ENCODE measurements around the gene TMEM184B.

TMEM184B gene

DNA sequence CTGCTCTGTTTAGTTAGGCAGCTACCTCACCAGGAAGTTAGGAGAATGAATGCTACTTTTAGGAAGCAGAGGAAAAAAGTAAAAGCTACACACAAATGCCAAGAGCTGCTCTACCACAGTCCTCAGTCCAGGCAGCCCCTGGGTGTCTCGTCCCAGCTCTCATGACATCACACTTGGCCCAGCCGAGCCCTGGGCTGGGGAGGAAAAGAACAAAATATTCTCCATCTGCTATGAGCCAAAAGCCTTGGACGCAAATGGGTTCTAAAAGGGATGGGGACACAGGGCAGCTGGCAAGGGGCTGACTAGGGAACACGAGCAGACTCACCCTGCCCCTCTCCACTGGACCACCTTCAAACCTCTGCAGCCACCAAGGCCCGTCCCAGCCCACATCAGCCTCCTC, 26.1 kb downstream of the TMEM184B start:
- no peak overlapping the region for H3K4me3 ChIP-seq (ENCODE audit: low read length)
- no peak for DNase-seq (ENCODE audit: low read depth)
- TF ChIP-seq, protein P1, sequence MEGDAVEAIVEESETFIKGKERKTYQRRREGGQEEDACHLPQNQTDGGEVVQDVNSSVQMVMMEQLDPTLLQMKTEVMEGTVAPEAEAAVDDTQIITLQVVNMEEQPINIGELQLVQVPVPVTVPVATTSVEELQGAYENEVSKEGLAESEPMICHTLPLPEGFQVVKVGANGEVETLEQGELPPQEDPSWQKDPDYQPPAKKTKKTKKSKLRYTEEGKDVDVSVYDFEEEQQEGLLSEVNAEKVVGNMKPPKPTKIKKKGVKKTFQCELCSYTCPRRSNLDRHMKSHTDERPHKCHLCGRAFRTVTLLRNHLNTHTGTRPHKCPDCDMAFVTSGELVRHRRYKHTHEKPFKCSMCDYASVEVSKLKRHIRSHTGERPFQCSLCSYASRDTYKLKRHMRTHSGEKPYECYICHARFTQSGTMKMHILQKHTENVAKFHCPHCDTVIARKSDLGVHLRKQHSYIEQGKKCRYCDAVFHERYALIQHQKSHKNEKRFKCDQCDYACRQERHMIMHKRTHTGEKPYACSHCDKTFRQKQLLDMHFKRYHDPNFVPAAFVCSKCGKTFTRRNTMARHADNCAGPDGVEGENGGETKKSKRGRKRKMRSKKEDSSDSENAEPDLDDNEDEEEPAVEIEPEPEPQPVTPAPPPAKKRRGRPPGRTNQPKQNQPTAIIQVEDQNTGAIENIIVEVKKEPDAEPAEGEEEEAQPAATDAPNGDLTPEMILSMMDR (conservative IDR thresholded peaks at IDR 0.05; ENCODE audit: low read depth, low read length), result no peak

DNA sequence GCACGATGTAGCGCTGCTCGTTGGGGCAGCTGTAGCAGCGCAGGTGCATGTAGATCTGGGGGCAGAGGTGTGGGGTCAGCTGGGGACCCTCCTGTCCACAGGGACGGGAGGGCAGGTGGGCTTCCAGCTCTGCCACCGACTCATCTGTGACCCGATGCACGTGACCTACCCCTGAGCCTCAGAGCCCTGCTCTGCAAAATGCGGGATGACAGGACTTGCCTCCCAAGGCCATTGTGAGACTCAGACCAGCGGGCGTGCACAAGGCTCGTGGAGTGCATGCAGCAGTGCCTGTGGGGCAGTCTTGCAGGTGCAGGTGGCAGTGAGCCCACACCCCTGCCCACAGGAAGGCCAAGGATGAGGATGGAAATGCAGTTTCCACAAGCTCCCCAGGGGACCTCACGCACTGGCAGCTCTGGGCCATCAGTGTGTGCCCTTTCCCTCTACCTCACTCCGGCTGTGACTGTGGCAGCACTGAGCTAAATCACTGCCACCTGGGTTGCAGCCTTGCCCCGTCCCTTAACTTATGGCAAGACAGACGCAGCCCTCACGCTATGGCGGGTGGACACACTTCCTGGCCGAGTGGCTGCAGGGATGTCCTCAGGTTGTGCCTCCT, 26.7 kb downstream of the TMEM184B start:
- no peak for DNase-seq (ENCODE audit: low read depth)
- H3K4me3 ChIP-seq (ENCODE audit: low read length), result no peak overlapping the region
- TF ChIP-seq, protein P1 (conservative IDR thresholded peaks at IDR 0.05; ENCODE audit: low read depth, low read length), result no peak

DNA sequence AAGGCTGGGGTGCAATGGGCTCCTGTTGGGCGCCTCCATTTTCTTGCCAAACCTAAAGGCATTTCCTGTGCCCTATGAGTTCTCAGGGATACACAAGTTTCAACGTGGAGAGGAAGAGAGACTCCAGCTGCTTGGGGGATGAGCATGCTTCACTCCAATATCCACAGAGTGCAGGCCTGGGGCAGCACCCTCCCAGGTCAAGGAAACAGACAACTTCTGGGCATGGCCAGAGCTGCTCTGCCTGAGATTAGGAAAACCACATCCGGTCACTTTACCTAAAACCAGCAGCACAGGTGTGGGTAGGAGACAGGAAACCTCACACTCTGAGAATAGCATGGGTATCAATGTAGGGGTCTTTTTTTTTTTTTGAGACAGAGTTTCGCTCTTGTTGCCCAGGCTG, 28.7 kb downstream of the TMEM184B start:
- H3K4me3 ChIP-seq (ENCODE audit: low read length), result no peak overlapping the region
- TF ChIP-seq, protein P1 (conservative IDR thresholded peaks at IDR 0.05; ENCODE audit: low read depth, low read length), result no peak
- DNase-seq (ENCODE audit: low read depth), result no peak

DNA sequence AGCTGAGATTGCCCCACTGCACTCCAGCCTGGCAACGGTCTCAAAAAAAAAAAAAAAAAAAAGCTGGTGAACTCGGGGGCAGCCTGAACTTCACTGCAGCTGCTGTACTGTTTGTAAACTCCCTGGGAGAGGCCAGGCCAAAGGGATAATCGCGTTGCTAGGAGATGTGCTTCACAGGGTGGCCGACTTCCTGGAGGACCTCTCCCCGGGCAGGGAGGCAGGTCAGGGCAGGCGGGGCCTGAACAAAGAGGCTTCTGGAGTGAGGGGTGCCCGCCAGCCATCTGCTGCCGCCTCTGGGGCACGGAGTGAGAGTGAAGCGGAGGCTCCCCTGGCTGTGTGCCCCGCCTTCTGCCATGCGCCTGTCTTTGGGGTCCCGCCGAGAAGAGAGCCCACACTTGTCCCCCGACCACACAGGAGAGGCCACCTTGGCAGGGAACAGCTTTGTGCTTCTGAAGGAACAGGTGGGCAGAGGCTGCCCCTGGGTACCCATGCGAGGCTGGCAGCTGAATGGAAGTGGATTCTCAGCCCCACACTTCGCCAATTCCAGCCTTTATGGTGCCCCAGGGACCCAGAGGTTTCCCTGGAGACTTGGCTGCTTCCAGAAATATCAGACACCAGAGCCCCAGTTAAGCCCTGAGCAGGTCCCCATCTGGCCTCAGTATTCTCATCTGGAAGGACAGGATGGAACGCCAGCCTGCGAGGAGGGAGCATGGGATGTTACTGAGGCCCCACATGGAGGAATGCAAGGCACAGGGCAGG, 29.6 kb downstream of the TMEM184B start:
- TF ChIP-seq, protein P1 (conservative IDR thresholded peaks at IDR 0.05; ENCODE audit: low read depth, low read length), result no peak
- no peak overlapping the region for H3K4me3 ChIP-seq (ENCODE audit: low read length)
- peak; percentile 86 for DNase-seq (ENCODE audit: low read depth)

DNA sequence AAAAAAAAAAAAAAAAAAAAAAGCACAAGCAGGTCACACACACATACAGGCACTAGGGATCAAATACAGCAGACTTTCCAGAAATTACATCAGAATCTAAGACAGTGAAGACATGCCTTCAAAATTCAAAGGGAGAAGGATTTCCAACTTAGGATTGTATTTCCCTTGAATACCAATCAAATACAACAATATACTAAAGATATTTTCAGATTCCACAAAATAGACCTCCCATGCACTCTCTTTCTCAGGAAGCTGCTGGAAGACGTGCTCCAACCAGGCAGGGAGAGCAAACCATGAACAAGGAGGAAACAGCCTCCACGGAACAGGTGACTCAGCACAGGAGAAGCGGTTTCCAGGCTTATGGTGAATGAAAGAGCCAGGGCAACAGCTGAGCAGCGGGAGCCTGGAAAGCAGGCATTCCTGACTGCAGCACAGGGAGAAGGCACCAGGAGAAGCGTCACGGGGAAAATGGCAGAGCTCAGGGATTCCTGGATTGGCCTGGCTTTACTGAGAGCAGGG, 32.0 kb downstream of the TMEM184B start:
- TF ChIP-seq, protein P1 (conservative IDR thresholded peaks at IDR 0.05; ENCODE audit: low read depth, low read length), result no peak
- H3K4me3 ChIP-seq (ENCODE audit: low read length), result no peak overlapping the region
- DNase-seq (ENCODE audit: low read depth), result peak; percentile 90

DNA sequence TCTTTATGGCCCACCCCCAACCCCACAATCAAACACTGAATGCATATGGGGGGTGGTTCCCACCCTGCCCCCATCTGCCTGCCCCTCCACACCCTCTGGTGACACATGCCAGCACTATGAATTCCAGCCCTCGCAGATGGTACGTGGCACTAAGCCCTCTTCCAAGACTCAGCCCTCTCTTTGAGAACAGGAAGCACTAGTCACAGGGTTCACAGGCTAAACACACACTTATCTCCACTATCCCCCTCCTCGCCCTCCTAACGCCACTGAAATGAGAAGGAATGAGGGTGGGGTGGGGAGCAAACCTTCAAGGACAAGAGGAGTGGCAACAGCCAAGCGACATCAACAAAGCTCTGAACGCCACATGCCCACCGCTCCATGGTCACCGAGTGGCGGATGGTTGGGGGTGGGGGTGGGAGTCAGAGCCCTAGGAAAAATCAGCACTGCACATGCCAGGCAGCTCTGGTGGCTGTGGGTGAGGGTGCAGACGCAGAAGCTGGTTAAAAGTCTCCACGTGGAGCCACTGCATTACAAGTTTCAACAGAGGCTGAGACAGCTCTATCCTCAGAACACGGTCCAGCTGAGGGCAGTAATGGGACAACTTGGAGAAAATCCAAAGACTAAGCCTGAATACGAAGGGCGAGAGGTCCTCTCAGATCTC, 33.6 kb downstream of the TMEM184B start:
- H3K4me3 ChIP-seq (ENCODE audit: low read length), result no peak overlapping the region
- TF ChIP-seq, protein P1 (conservative IDR thresholded peaks at IDR 0.05; ENCODE audit: low read depth, low read length), result peak; percentile 54
- DNase-seq (ENCODE audit: low read depth), result peak; percentile 96

All from retinal pigment epithelial cell (primary cell).